ENCODE results near the gene SLC35A5.

Gene SLC35A5

DNA sequence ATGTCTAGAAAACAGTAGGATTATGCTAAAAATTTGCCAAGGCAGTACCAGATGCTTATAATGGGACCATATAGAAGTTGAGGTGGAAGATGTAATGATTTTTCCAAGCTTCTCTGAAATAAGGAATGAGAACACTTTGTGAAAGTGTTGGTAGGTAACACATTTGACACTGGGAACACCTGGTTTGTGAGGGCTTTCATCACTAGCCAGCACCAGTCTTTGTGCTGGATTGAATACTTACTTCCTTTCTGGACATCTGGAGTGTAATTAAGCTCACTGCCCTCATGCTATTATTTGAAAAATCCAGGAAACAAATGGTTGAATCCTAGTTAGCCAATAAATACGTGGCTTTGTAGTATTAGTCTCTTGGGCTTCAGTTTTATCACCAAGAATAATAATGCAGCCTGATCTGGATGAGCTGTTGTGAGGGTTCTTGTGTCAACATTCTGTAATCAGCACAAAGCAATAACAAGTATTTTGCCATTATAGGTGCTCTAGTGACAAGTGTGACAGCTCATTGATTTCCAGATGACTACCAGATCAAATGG lies 66.1 kb downstream of the SLC35A5 start:
- no peak for DNase-seq

DNA sequence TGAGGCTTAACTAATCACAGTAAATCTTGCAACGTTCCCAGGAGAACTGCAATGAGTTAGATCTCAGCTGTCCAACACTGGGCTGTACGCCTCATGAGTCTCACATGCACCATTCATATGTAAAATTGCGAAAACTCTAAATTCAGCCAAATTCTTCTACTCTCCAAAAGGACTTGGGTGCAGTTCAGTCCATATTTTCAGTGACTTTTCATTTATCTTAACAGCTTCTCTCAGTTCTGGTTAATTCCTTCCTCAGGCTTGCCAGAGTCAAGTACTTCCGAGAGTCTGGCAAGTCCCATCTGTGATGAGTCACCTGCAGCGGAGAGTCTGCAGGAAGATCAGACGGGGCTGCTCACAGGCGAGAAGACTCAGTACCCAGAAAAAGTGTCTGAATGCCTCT lies 67.6 kb downstream of the SLC35A5 start:
- DNase-seq = peak; percentile 33

DNA sequence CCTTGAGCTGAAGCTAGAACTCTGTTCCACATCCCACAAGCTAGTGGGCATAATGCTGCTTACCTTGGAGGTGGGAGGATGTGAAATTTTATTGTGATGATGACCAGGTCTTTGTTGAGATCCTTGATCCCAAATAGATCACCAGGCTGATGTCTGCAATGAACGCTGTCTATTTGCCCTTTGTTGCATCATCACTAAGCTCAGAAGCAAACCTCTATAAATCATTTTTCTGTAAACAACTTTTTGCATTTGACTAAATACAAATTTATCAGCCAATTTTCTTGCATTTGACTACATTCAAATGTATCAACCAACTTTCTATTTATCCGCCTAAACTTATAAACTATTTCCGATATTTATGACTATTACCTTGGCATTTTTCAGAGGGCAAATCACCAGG lies 69.4 kb downstream of the SLC35A5 start:
- DNase-seq = no peak

DNA sequence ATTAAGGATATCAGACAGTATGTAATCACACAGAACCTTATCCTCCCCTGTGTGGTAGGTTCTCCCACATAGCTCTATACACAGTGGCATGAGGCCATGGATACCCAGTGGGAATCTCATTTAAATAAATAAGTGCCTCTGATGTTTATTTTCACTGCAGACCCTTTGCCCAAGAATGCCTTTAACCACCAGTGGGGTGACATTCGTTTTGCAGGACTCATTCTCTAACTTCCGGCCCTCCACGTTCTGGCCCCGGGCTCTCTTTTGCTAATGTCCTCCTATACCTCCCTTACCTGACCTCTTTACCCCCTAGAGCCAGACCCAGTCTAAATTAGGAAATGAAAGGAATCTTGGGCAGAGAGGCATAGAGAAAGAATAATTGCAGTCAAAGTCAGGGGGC lies 70.8 kb downstream of the SLC35A5 start:
- DNase-seq = no peak

DNA sequence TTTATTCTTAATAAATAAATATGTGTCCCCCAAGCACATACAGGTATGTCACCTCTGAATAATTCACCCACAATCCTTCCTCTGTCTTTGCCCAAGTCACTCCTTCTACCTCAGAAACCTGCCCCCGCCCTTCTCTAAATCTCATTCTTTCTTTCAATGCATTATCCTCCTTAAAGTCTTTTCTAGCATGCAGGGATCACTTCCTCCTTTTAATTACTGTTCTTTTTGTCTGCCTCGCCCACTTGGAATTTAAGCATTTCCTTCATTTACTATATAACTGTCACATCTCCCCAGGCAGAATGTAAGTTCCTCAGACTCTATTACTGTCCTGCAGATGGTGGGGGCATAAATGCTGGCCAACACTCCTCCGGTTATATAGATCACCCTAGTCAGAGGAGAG lies 71.3 kb downstream of the SLC35A5 start:
- no peak for DNase-seq

DNA sequence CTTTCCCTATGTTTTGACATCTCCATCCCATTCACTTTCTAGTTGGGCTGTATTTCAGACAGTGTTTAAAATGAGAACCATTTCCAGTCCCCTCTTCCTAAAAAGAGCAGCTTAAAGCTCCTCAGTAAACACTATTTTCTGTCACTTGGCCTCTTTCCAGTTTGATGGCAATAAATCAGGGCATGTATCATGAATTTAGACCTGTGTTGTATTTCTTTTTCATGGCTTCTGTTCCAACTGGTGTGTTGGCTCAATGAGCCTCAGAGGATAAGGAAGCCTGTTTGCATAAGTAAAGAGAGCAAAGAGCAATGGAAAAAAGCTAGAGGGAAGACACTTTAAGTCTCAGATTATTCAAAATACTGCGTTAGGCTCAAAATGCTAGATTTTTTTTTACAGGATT lies 71.9 kb downstream of the SLC35A5 start:
- DNase-seq = no peak

DNA sequence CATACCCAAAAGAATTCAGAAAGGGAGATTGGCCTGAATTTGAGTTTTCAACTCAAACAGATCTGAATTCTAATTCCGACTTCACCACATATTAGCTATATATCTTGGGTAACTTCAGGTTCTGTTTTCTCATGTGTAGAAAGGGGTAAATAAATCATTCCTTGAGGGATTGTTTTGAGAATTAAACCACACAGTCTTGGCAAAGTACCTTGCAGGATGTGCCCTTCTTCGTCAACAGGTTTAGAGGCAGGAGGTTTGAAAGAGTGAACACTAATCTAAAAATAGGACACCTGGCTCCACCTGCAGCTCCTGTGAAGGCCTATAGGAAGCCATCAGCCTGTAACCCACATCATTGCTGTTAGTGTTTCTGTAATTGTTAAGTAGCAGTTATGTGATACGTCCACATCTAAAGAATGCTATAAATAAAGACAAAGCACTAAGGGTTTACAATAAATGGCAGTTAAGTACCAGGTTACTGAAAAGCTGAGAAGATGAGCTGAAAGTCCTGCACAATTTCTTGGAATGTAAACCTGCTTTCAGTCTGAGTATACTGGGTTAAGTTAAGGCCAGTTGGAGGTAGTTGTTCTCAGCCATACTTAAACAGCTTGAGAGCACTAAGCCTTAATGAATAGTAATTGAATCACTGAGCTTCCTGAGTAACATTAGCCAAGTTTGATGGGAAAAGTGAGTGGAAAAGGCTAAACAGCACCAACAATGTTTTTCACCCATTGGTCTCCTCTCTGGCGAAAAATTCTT lies 73.1 kb downstream of the SLC35A5 start:
- DNase-seq = no peak

Measured in activated CD4-positive, alpha-beta T cell treated with anti-CD3 and anti-CD28 coated beads for 48 hours (primary cell).